Measurements from ENCODE around the gene PRSS22.

The PRSS22 gene

DNA sequence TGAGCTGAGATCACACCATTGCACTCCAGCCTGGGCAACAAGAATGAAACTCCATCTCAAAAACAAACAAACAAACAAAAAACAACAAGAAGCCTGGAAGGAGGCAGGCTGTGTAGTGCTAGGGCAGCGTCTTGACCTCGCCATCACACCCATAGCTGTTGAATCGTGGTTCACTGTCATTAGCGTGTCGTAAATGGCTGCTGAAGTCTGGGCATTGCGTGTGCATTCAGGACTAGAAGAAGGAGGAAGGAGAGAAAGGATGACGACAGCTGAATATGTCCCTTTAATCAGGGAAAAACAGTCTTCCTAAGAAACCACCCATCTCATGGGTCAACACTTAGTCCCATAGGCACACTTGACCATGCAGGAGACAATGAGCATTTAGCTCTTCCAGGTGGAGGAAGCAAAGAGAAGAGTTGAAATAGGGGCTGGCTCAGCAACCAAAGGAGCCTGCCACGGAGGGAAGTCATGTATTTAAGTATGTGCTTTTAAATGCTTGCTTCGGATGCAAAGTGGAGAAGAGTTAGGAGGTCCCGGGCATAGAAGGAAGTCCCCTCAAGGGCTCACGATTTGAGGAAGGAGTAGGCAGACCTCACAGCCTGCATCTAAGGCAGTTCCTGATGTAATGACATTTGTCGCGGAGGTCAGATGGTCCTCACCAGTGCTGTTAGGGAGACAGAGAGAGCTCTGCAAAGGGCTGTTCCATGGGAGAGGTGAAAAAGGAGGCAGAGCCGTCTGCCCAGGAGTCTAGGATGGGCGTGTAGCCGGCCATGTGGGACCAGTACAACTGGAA, 8.8 kb downstream of the PRSS22 start:
- DNase-seq, result no peak

GRCh38 chr16:2846511-2847310, 11.3 kb downstream of the PRSS22 start:
- DNase-seq, result peak; percentile 34

GRCh38 chr16:2845116-2845515, 12.9 kb downstream of the PRSS22 start:
- no peak for DNase-seq

DNA sequence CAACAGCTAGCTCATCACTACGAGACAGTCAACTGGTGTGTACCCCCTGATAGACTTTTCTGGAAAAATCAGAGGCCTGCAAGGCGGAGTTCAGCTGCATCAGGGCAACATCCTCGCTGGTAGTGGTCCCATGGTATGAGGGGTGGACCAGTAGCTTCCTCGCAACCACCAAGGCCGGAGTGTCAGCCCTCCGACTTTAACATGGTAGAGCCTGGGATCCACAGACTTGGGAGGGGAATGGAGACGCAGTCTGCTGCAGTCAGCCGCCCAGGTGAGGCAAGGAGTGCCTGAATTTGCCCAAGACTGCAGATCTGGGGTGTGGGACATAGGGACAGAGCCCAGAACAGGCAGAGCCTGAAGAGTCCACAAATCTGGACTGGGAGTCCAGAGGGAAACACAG, 14.4 kb downstream of the PRSS22 start:
- DNase-seq, result no peak

GRCh38 chr16:2842340-2843000, 15.5 kb downstream of the PRSS22 start:
- no peak for DNase-seq

DNA sequence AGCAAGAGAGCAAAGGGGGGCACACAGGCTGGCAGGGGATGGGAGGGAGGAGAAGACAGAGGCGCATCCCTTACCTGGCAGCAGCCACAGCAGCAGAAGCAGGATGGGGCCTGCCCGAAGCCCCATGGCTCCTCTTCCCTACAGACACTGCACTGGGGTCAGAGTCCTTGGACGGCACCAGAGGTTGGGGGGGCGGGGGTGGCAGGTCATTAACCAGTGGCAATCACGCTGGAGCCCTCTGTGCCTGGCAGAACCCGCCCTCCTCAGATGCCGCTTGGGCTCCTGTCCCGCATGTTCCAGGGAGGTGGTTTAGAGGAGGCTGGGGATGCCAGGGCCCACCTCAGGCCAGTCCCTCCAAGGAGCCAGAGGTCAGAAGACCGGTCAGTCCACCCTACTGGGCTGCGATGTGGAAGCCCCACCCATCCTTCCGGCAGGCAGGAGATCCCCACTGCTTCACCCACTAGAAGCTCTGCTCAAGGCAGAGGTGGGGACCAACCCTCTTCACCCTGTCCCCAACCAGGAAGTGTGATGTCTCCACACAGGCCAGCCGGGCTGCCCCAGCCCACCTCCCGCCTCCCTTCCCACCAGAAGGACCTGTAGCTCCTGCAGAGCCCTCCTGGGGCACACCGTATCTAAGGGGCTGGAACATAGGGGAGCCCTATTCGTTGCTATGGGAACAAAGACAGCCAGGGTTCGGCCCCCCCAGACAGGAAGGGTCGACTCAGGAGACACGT, 16.2 kb downstream of the PRSS22 start:
- DNase-seq, result no peak

DNA sequence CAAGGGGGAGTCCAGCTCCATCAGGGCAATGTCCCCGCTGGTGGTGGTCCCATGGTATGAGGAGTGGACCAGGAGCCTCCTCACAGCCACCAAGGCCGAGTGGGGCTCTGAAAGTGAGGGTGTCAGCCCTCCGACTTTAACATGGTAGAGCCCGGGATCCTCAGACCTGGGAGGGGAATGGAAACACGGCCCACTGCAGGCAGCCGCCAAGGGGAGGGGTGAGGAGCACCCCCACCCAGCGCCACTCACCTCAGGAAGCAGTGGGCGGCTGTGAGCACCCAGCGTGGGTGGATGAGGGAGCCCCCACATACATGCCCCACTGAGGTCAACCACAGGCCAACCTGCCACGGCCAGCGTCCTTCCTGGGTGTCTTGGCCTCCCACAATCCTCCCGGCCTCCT, 17.1 kb downstream of the PRSS22 start:
- no peak for DNase-seq

DNA sequence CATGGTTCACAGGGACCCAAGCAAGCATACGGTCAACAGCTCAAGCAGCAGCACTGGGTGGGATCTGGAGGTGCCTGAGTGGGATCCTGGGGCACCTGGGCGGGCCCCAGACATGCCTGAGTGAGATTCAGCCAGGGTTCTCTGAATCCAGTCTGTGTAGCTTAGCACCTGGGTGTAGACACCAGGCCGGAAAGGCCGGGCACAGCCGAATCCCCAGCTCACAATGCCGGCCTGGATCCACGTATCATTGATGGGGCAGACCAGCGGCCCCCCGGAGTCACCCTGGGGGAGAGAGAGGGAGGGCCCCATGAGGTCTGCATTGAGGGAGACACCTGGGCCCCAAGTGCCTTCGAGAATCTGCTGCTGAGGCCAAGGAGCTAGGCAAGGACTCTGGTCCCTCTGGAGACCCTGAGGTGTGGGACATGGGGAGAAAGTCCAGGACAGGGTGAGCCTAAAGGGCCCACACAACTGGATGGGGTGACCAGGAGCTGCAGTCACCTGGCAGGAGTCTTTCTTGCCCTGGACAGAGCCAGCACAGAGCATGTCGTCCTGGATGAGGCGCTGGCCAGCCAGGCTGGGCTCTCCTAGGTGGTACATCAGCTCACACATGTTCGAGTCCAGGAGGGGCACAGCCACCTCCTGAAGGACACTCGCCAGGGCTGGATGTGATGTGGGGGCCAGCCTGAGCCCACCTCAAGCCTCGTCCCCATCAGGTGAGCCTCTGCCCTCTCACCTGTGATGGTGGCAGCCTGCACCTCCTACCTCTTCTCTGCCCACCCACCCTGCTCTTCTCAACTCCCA, 18.1 kb downstream of the PRSS22 start:
- DNase-seq, result no peak

GRCh38 chr16:2838928-2839327, 19.0 kb downstream of the PRSS22 start:
- peak; percentile 78 for DNase-seq

- DNase-seq, result no peak
Measured at GRCh38 chr16:2836646-2837508, 21.1 kb downstream of the PRSS22 start.

DNA sequence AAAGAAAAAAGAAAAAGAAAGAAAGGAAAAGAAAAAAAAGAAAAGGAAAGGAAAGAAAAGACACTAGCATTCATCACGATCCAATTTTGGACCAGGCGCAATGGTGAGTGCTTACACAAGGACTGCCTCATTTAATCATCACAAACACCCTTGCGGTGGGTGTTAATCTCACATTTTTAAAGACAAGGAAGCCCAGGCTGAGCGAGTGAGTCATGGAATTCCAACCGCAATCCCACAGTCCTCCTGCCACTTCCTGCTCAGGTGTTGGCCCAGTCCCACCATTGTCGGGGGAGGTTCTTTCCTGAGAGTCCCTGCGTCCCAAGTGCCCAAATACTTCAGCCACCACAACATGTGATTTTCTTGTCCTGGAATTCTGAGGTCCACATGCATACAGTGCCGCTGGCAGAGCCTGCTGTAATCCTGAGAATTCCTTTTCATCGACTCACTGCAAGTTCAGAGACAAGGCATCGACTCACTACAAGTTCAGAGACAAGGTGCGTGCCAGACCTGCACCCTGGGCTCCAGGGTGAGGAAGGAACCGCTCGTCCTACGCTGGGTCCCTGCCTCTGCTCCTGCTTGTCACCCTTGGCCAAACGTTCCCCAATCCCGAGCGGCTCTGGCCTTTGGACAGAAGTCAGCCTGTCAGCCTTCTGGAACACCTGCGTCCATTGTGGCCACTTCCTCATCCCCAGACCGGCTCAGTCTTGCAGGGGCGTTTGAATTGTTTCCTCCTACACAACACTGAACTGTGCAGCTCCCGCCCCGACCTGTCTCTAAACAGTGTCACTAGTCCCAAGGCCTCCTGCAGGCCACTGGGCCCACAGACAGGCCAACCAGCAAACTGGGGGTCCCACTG, 22.1 kb downstream of the PRSS22 start:
- peak; percentile 97 for DNase-seq

- DNase-seq, result no peak
Measured at GRCh38 chr16:2834968-2835367, 23.0 kb downstream of the PRSS22 start.

GRCh38 chr16:2833776-2834175, 24.2 kb downstream of the PRSS22 start:
- no peak for DNase-seq

- DNase-seq, result no peak
Measured at GRCh38 chr16:2831203-2831602, 26.8 kb downstream of the PRSS22 start.

DNA sequence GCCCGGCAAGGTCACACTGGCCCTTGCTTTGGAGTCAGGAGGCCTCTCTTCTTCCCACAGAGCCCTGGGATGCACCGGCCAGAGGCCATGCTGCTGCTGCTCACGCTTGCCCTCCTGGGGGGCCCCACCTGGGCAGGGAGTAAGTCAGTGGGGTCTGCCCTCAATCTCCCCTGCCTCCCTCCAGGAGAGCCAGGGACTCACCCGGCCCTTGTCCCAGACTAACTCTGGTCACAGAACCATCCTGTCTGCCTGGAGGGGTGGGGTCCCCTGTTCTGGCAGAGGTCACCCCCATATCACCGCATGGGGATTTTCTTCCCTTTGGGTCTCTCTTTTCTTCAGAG, 27.6 kb downstream of the PRSS22 start:
- no peak for DNase-seq

DNA sequence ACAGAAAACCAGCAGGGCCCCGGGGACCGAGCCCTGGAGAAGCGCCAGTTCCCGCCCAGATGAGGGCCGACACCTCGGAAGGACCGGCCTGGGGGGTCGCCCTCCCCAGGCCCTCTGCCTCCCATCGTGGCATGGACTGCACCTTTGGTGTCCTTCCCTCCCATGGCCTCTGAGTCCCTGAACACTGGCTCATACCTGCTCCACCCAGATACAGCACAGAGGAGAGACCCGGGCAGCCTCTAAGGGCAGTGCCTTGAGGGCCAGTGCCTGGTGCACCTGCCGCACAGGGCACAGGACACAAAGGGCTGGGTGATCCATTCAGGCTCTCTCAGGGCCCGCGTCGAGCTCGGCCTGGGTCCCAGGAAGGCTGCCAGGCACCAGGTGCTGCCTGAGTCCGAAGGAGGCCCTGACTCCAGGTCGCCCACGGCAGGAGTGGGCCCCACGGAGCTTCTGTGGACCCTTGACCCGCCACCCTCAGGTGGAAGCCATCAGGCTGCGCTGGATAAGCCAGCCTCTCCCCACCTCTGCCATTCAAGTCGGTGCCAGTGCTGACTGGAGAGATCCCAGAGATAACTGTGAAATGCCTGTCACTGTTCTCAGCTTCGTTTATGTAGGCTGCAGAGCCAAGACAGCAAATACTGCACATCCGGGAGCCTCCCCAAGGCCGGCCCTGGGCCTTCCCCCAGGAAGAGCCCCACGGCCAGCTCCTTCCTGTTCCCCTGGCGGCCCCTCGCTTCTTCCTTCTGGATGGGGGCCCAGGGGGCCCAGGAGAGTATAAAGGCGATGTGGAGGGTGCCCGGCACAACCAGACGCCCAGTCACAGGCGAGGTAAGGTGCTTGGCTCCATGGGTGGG, 28.2 kb downstream of the PRSS22 start, which contains the start of gene ZG16B:
Gene ZG16B, plus strand, starts transcription at position 803 of the 854 bp plus-strand sequence. CDS start 139 bp downstream, outside the sequence.
- DNase-seq, result no peak

- DNase-seq, result no peak
Measured at GRCh38 chr16:2828876-2829430, 29.0 kb downstream of the PRSS22 start.

DNA sequence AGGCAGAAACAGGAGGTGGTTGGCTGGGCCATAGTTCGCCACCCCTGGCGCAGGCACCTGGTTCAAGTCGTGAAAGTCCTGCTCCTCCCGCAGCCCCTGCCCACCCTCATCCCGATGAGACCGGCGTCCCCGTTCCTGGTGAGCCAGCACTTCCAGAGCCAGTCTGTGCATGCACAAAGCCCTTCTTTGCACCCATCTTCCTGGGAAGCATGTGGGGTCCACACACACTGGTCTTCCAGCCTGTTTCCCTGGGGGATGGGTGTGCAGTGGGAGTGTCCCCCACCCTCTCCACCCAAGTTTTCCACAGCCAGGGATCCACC, 29.5 kb downstream of the PRSS22 start:
- no peak for DNase-seq
